GM12865 (cell line): Measurements from ENCODE around the gene BICDL1.

Experiments
- DNase-seq: peaks from one replicate; pipeline ENCODE4 v3.0.0; 2010; ENCODE audit warnings: low read depth
- H3K4me3 ChIP-seq: 2 replicates; pipeline ENCODE4 v1.5.1; 2011; ENCODE audit warnings: mild to moderate bottlenecking, low read depth, low read length, control low read depth
- CTCF ChIP-seq: IDR thresholded peaks from 2 replicates; pipeline ENCODE4 v1.5.1; 2011; ENCODE audit warnings: low read length, control low read depth, low read depth, inconsistent platforms; ENCODE audit not compliant: insufficient read depth; ENCODE audit errors: missing control alignments

The BICDL1 gene

GRCh38 chr12:120054293-120054692 lies 65.3 kb downstream of the BICDL1 start:
- no peak overlapping the region for H3K4me3 ChIP-seq
- TF ChIP-seq CTCF: no peak
- no peak for DNase-seq

DNA sequence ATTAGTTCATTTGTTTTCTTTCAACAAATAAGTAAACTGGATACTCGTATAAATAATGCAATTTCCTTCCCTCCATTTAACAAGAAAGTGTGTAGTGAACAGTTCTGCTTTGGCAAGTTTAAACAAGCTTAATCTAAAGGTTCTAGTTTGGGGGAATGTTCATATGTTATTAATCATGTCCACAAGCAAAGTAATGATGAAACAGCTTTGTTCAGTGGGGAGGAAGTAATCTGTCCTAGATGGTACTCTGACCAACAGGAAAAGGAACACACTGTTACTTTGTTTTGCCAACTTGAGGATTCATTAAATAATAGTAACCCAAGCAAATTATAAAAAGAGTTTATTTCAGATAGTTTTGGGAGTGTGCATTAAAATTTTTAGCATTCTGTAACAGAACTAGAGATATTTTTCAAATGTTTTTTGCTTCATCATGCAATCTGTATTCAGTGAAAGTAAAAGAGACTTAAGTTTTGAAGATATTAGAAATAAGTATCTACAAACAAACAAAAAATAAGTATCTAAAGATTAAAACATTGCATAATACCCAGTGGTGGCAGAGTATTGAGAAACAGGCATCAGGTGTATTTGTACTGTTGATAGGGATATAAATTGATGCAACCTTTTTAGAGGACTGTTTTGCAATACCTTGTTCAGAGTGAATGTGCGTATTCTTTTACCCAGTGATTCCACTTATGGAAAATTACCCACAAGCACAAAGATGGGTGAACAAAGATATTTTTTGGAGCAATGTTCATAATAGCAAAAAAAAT lies 66.4 kb downstream of the BICDL1 start:
- H3K4me3 ChIP-seq: no peak overlapping the region
- no peak for DNase-seq
- TF ChIP-seq CTCF: no peak

DNA sequence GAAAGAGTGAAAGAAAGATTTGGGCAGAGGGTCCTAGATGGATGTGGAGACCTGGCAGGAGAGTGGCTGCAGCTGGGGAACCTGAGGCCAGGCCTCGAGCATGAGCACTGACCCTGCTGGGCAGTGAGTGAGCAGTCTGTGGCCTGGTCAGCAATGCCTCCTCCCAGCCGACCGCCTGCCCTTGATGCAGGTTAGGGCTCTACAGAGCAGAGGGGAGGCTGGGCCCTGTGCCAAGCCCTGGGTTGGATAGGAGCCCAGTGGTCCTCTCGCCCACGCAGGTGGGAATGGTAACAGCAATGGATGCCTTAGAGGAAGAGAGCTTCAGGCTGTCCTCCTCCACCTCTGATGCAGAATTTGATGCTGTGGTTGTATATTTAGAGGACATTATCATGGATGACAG lies 67.7 kb downstream of the BICDL1 start:
- DNase-seq: no peak
- TF ChIP-seq CTCF: no peak

GRCh38 chr12:120060196-120060595 lies 71.2 kb downstream of the BICDL1 start:
- no peak overlapping the region for H3K4me3 ChIP-seq
- TF ChIP-seq CTCF: no peak
- no peak for DNase-seq

More for the DNA sequence above, 67.7 kb downstream of the BICDL1 start:
- H3K4me3 ChIP-seq: no peak overlapping the region

- H3K4me3 ChIP-seq: no peak overlapping the region
- no peak for TF ChIP-seq CTCF
- no peak for DNase-seq
Measured at GRCh38 chr12:120060717-120061116, 71.7 kb downstream of the BICDL1 start.

DNA sequence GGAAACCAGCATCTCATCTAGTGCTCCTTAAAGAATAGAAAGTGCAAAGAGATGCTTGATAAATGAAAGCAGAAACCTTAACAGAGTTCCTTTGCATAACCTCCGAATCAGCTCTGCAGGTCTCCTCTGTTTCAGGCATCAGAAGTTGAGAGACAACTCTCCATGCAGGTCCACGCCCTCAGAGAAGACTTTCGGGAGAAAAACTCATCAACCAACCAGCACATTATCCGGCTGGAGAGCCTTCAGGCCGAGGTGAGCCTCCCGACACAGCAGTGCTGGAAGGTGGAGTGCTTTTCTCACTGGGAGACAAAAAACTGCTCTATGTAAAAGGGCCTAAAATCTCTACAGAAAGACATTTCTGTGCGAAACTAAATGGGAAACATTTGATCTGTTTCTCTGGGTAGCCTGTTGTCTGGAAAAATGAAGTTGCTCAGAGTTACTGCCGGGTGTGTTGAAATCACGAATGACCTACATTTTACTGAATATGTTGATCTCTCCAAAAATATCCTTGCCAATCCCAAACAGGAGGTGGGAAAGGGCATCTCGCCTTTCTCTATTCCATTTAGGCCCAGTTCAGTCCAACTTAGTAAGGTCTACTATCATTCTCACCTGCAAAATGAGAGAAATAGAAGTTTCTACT lies 72.7 kb downstream of the BICDL1 start:
- TF ChIP-seq CTCF: no peak
- H3K4me3 ChIP-seq: no peak overlapping the region
- DNase-seq: no peak

DNA sequence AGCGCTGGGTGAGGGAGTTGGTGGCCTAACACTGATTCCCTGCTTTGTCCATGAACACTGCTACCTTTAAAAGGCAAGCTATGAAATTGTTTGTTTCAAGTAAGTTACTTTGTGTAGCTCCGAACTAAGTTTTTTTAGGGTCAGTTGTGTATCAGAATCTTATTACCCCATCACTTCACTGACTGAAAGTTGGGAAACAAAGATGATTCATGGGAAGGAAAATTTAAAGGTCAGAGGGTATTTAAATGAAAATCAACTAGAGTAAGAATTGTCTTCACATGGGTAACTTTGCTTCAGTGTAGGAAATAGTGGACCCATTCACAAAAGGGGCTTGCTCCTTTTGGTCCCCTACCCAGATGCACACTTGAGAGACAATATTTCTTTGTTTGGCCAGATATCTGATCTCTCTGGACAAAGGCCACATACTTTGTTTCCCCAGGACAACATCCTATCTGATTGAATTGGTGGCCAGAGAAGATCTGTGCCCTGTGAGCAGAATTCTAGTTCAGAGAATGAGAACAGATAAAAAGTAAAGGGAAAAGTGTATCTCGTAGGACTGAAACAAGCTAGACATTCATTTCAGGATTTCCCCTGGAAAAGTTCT lies 74.0 kb downstream of the BICDL1 start:
- no peak for DNase-seq
- H3K4me3 ChIP-seq: no peak overlapping the region
- no peak for TF ChIP-seq CTCF
